Adipose tissue (tissue), 3 donors: Measurements from ENCODE around the gene ID3. TPM values are rescaled to one million over a fixed set of nuclear protein-coding genes. Genes with fewer than 3 reads are reported as not detected.
"Not testable (repeated sequence)": the region's sequence is repeated elsewhere in the genome, so short reads cannot be mapped to it uniquely, and the experiment has no call there.

Experiments used
- H3K27ac ChIP-seq: one replicate; pipeline ENCODE4 v1.5.1; 2013; ENCODE audit warnings: low read depth, low read length
- WGBS, 3 donors: extraction: QIAGEN DNeasy Blood & Tissue Kit; methylation state at CpG; one replicate each; pipeline ENCODE4 v1.1.7; 2013; 5-methylcytosine and 5-hydroxymethylcytosine counted together
- polyA plus RNA-seq, 3 donors: library from polyadenylated mRNA; stranded (reverse); fragments of 200-250 nt; gene quantifications; one replicate each; pipeline ENCODE4 v1.2.3, GENCODE V29; 2013
- donor health status: healthy with polysubstance abuse.
- donor health status: Bipolar disorder and iron deficiency.
- donor health status: healthy.

The ID3 gene
- polyA plus RNA-seq, 3 donors, result 58.7 to 375 (median 170) TPM

GRCh38 chr1:23556635-23557470, 2.4 kb downstream of the ID3 start:
- H3K27ac ChIP-seq, result peak overlapping the region; percentile 51
- 56 to 74% (median 66%) methylated on average over 4 of the region's 4 CpGs for WGBS, 3 donors

GRCh38 chr1:23555986-23556634, 3.2 kb downstream of the ID3 start:
- 40 to 59% (median 49%) methylated on average over 9 of the region's 9 CpGs for WGBS, 3 donors
- no peak overlapping the region for H3K27ac ChIP-seq

GRCh38 chr1:23555270-23555985, 3.9 kb downstream of the ID3 start:
- 19 to 39% (median 24%) methylated on average over 15 of the region's 15 CpGs for WGBS, 3 donors
- peak overlapping the region; percentile 7 for H3K27ac ChIP-seq

DNA sequence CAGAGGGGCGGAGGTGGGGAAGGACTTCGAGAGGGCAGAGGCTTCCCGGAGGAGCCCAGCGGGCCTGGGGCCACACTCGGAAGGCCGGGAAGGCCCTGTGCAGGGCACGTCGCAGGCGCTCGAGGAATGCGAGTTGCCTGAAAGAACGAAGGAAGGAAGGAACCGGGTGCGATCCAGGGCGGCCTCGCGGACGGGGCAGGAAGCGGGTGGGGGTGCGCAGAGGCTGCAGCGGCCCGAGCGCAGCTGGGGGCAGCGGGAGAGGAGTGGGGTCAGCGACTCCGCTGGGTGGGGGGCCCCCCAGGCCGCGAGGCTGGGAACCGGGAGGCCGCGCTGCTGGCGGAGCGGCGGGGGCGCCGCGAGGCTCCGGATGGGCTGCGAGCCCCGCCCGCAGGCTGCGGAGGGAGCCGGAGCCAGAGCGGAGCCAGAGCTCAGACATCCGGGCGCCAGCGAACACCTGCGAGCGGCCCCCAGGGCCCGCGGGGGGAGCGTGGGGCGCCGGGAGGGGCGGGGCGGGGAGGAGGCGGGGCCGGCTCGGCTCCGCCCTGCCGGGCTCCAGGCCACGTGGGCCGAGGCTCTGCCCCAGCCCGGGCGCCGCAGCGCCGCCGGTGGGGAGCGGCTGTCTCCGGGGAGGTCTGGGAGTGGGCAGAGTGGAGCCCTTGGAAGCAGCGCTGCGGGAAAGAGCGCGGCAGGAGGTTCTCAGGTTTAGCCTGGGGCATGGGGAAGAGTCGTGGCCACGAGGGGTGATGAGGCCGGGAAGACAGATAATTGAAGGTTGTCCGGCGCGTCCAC, 4.6 kb downstream of the ID3 start:
- 1% methylated on average over 59 to 81 of the region's 81 CpGs for WGBS, 3 donors

DNA sequence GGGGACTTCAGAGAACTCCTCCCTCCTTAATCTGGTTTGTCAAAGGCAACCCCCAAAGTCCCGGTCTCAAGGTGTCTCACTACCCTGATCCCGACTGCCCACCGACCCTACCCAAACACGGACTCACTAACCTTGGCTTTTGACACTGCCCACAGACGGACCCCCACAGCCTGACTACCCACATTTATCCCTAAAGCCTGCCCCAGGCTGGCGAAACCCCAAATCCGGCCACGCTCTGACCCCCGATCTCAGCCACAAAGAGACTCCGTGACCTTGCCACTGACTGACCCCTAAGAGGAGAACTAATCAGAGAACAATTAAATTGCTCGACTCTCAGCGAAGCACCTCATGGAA, 5.2 kb downstream of the ID3 start:
- WGBS, 3 donors, result 32 to 52% (median 34%) methylated on average over 12 of the region's 12 CpGs
- peak overlapping the region; percentile 30 for H3K27ac ChIP-seq

More for the DNA sequence above, 4.6 kb downstream of the ID3 start:
- H3K27ac ChIP-seq, result peak overlapping the region; percentile 30

GRCh38 chr1:23553231-23554126, 5.8 kb downstream of the ID3 start:
- no peak overlapping the region for H3K27ac ChIP-seq
- WGBS, 3 donors, result 60 to 76% (median 72%) methylated on average over 21 of the region's 21 CpGs

DNA sequence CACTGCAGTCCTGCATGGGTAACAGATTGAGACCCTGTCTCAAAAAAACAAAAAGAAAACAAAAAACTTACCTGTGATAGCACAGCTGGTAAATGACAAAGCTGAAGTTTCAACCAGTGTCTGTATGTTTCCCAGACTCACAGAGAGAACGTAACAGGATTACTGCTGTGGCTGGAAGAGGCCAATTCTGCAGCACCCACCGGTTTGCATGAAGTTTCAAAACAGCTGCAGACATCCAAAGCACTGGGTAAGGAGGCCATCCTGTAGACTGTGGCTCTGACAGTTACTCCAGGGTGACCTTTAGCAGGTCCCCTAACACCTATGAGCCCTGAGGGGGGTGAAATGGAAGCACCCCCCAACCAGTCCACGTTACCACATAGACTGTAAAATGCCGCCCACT, 7.5 kb downstream of the ID3 start:
- no peak overlapping the region for H3K27ac ChIP-seq
- 82 to 87% (median 85%) methylated on average over 4 of the region's 4 CpGs for WGBS, 3 donors

- WGBS, 3 donors, result 49 to 72% (median 64%) methylated on average over 9 of the region's 9 CpGs
- H3K27ac ChIP-seq, result no peak overlapping the region
Observed at GRCh38 chr1:23548704-23549143, 10.6 kb downstream of the ID3 start.

GRCh38 chr1:23546897-23547584, 12.3 kb downstream of the ID3 start:
- 70 to 84% (median 80%) methylated on average over 8 of the region's 8 CpGs for WGBS, 3 donors
- no peak overlapping the region for H3K27ac ChIP-seq

DNA sequence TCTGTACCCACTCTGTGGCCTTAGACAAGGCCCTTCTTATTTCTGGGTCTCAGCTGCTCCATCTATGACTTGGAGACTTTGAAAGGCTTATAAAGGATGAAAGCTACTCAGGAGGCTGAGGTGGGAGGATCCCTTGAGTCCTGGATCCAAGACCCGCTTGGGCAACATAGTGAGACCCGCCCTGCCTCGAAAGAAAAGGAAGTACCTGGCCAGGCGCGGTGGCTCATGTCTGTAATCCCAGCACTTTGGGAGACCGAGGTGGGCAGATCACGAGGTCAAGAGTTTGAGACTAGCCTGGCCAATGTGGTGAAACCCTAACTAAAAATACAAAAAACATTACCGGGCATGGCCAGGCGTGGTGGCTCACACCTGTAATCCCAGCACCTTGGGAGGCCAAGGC, 13.4 kb downstream of the ID3 start:
- no peak overlapping the region for H3K27ac ChIP-seq
- 85 to 92% (median 90%) methylated on average over 9 of the region's 9 CpGs for WGBS, 3 donors

DNA sequence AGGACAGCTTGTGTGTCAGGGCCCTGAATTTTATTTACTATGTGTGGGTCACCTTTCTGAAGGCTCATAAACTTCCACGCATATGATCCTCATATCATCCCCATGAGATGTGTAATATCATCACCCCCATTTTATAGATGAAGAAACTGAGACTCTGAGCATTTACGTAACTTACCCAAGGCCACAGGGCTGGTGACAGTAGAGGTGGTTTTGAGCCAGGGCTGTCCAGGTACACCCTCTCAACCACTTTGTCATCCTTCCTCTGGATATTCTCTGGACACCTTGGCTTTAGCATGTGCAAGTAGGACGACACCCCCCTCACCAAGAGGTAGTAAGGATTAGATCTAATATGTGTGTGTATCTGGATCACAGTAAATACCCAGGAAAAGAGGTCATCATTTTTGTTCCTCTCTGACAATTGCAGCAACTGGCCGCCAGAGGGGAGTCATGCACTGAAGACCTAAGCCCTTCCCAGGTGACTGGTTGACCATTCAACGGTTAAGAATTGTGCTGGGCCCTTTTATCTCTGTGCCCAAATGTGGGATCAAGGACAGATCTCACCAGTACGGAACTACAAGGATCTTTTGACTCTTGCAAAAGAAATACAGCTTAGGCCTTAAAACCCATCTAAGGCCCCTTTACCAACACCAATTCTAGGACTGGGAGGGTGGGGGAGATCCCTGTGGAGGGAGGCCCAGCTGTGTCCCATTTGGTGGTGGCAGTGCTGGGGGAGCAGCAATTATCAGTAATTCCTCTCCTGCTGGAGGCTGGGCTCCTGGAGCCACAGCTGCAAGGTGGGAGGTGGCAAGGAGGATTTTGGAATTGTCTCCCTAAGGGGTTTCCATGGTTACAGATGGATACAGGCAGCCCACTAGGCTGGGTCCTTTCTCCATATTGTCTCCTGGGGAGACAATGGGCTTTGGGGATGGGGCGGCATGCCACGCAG, 14.6 kb downstream of the ID3 start:
- WGBS, 3 donors, result 38 to 41% (median 39%) methylated on average over 8 of the region's 8 CpGs
- H3K27ac ChIP-seq, result no peak overlapping the region

DNA sequence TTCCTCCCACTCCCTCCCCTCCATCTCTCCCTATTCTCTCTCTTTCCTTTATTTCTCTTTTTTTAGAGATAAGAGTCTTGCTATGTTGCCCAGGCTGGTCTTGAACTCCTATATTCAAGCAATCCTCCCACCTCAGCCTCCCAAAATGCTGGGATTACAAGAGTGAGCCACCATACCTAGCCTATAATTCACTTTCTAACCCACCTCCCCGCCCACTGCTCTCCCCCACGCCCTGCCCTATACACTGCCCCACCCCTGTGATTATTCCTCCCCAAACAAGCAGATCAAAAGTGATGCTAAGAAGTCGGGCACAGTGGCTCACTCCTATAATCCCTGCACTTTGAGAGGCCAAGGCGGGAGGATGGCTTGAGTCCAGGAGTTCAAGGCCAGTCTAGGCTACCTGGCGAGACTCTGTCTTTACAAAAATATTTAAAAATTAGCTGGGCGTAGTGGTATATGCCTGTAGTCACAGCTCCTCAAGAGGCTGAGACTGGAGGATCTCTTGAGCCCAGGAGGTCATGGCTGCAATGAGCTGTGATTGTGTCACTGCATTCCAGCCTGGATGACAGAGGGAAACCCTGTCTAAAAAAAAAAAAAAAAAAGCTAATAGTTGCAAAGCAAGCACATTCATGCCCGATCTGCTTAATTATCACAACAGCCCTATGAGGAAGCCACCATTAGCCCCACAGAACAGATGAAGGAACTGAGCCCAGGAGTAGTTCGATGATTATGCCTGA, 15.4 kb downstream of the ID3 start:
- no peak overlapping the region for H3K27ac ChIP-seq
- 74 to 87% (median 83%) methylated on average over 8 of the region's 8 CpGs for WGBS, 3 donors

DNA sequence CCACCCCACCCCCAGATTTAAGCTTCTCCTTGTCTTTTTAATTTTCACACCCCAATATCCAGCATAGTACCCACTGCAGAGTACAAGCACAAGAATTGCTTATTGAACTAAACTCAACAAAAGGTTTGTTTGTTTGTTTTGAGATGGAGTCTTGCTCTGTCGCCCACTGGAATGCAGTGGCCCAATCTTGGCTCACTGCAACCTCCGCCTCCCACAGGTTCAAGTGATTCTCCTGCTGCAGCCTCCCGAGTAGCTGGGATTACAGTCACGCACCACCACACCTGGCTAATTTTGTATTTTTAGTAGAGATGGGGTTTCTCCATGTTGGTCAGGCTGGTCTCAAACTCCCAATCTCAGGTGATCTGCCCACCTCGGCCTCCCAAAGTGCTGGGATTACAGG, 16.4 kb downstream of the ID3 start:
- H3K27ac ChIP-seq, result not testable (repeated sequence)
- 86 to 91% (median 87%) methylated on average over 4 to 5 of the region's 5 CpGs for WGBS, 3 donors

DNA sequence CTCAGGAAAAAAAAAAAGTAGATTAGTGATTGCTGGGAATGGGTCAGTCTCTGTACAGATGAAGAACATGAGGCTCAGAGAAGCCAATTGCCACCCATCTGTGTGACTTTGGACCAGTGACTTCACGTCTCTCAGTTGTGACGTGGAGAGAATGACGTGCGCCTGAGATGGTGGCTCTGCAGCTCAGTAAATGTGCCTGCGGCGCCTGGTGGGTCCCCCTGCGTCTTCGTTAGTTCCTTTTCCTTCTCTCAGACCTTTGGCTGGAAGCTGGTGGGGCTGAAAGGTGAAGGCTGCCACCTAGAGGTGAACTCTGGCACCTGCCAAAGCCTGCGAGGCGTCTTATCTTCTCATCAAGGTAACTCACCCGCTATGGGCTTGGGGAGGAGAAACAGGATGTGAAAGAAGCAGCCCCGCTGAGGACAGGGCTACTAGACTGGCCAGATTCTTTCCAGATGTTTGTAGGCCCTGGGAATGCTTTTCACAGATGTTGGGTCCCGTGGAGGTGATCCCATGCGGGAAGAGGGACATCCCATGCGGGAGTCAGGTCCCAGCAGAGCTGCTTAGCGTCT, 19.5 kb downstream of the ID3 start:
- 5 to 8% (median 6%) methylated on average over 16 of the region's 16 CpGs for WGBS, 3 donors
- H3K27ac ChIP-seq, result no peak overlapping the region

DNA sequence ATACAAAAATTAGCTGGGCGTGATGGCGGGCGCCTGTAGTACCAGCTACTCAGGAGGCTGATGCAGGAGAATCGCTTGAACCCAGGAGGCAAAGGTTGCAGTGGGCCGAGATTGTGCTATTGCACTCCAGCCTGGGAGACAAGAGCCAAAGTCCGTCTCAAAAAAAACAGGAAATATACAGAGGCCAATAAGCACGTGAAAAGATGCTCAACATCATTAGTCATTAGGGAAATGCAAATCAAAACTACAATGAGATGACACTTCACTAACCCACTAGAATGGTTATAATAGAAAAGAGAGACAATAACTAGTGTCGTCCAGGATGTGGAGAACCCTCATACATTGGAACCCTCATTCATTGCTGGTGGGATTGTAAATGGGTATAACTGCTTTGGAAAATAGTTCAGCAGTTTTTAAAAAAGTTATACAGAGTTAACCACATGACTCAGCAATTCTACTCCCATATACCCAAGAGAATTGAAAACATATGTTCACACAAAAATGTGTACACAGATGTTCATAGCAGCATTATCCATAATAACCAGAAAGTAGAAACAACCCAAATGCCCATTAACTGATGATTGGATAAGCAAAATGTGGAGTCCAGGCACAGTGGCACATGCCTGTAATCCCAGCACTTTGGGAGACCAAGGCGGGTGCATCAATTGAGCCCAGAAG, 21.9 kb downstream of the ID3 start:
- H3K27ac ChIP-seq, result no peak overlapping the region
- WGBS, 3 donors, result 68 to 76% (median 74%) methylated on average over 9 of the region's 9 CpGs
